HT-29 (cell line): ENCODE results near the gene SETX. TPM values are rescaled to one million over a fixed set of nuclear protein-coding genes. Genes with fewer than 3 reads are reported as not detected.

ENCODE experiments used
- DNase-seq: peaks from one replicate; pipeline ENCODE4 v3.0.0-alpha.2; 2015; ENCODE audit warnings: low spot score
- total RNA-seq: library from RNA; depleted of rRNA; stranded (reverse); fragments of >200 nt; shearing (Covaris generic); gene quantifications from 2 replicates; pipeline ENCODE4 v1.2.3, GENCODE V29; 2014

The SETX gene
- total RNA-seq, 1 experiment from 2014 or later: 24.0 TPM

DNA sequence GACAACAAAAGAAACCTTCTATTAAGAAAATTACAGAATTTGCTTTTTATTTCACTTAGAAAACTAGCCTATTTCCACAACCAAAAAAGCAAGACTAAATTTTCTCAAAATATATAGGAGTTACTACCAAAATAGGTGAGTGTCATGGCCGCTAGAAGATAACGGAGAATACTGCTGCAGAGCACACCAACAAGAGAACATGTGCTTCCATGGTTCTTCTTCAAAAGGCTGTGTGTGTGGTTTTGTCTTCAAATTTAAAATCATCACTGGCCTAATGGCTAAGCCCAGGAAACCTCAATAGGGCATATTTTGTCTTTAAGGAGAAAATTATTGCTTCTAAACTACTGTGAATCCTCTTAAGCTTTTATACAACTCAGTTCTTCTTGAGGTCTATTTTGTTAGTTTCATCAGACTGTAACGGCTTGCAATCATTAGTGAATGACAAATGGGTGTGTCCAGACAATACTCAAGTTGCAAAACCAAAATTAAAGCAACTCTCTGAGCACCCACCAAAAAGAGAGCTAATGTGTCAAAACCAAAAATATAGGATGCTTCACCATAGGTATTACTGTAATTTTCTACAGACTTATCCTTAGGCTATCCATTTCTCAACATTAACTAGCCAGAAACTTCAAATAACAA, 3.3 kb downstream of the SETX start:
- DNase-seq: no peak

DNA sequence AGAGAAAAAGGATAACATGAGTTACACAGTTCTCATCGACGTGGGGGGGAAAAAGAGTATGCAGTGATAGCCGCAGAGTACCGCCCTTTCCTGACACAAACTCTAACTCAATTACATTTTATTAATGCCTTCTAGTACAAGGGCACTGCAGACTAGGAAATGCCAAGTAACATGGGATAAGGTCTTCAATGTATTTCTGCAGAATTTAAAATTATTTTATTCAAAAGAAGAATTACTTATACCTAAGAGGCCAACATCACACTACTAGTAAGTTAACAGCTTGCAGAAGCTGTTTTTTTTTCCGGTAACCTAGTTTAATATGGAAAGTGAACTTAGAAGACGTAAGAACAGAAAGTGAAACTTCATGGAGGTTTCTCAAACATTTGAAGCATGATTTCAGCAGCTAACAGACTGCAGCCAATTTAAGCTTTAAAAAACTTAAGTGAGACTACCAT, 3.9 kb downstream of the SETX start:
- no peak for DNase-seq

DNA sequence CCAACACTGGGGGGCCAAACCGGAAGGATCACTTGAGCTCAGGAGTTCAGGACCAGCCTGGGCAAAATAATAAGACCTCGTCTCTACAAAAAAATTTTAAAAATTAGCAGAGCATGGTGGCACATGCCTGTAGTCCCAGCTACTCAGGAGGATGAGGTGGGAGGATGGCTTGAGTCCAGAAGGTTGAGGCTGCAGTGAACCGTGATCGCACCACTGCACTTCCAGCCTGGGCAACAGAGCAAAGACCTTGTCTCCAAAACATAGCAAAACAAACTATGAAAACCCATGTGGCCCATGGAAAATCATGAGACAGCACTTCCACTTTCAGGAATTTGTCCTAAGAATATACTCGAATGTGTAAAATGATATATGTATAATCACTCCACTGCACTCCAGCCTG, 6.1 kb downstream of the SETX start:
- no peak for DNase-seq

DNA sequence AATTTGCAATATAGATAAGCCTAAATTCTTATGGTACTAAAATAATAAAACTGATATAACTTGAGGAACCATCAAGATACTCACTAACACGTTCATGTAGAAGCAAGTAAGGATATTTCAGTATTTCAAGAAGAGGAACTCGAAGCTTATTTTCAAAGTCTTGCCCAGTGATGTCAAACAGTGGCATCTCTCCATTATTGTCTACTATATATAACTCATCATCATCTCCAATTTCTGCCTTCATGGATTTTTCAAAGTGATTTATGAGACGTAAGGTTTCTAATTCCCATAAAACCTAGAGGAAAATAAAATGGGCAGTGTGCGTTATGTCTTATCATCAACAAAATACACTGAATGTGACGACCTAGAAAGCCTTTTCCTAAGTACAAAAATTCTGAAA, 8.6 kb downstream of the SETX start:
- DNase-seq: no peak

DNA sequence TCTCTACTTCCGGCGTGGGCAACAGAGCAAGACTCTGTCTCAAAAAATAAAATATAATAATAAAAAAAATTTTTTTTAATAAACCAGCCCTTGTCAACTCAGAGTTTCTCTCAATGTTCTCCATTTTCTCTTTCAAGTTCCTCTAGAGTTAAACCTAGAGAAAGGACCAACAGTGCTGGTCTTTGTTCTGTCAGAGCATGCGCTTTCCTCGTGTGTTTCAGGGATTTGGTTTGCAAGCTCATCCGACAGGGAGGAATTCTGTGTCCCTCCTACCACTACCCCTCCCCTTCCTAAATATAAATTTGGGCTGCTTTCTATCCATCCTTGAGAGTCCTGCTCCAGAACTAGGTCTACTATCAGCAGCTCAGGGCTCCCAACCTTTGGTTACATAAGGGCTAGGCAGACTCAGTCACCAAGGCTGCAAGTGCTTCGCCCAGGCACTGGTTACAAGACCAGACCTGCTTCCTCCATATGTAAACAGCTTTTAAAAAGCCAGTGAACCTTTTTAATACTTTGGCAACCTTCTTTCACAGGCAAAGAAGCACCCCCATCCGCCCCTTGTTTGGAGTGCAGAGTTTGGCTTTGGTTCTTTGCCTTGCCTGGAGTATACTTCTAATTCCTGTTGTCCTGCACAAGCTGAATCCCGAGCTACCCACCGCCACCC, 13.5 kb downstream of the SETX start:
- no peak for DNase-seq

DNA sequence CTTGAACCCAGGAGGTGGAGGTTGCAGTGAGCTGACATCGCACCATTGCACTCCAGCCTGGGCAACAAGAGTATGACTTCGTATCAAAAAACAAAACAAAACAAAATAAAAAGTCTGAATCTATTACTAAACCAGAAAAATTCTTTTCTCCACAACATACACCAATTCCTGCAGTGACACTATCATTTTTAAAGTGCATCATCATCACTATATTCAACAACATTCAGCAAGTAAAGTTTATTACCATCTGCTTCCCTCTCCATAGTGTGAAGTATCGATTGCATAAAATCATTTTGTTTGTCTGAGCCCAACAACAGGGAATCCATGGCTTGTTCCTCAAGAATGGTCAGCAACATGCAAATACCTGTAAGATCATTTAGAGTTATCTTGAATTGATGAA, 20.4 kb downstream of the SETX start:
- DNase-seq: no peak

DNA sequence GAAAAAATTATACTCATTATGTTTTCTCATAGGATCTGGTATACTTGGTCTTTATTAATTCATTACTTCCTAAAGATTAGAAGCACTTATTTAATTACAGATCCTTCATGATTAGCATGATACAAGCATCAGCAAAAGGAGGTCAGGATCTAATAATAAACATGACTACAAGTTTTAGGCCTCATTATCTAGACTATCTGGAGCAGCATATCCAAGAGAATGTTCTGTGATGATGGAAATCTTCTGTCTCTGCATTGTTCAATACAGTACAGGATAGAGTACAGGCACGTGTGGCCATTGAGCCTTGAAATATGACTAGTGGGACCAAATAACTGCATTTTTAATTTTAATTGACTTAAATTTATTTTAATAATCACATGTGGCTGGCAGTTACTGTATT, 21.2 kb downstream of the SETX start:
- DNase-seq: no peak

DNA sequence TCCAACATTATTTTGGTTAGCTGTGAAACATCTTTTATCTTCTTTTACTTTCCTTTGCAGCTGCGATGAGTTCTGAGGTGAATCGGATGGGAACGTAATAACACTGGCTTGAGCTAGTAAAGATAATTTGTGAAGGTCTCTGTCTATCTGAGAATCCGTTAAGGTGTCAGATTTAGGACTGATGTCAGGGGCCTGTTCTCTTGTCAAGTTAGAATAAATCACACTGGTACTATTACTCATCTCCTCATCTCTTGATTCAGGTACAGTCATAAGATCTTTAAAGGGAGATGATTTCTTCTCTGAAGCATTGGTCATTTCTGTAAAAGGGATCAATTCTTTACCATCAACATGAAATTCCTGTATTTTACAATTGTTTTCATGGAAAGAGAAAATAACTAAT, 26.2 kb downstream of the SETX start:
- DNase-seq: no peak

DNA sequence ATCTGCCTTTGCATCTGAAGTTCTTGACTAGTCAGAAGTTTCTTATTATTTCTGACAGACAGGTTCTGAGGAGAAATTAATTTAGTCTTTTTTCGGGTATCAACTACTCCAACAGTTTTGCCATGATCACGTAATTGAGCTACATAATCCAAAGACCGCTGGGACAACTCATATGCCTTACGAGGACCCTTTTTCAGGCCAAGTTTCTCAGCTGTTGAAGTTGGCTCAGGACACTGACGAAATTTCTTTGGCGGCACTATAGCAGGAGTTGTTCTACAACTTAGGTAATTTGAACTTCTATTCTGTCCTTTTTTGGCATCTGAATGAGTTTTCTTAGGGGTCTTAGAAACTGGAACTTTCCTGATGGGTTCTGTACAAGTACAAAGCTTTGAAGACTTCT, 27.2 kb downstream of the SETX start:
- DNase-seq: no peak

DNA sequence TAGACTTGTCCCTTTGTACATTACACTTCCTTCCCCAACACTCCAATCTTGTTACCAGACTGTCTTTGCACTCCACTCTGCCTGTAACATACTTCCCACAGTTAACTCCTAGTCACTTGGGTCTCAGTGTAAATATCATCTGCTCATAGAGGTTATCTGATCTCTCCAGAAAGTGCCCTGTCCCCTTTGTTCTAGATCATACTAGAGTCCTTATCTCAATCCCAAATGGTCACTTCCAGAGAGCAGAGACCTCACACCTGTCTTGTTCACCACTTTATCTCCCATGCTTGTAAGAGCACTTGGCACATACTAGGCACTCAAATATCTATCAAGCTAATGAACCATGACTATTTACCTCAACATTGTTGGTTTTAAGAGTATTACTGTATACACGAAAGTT, 30.4 kb downstream of the SETX start:
- no peak for DNase-seq

DNA sequence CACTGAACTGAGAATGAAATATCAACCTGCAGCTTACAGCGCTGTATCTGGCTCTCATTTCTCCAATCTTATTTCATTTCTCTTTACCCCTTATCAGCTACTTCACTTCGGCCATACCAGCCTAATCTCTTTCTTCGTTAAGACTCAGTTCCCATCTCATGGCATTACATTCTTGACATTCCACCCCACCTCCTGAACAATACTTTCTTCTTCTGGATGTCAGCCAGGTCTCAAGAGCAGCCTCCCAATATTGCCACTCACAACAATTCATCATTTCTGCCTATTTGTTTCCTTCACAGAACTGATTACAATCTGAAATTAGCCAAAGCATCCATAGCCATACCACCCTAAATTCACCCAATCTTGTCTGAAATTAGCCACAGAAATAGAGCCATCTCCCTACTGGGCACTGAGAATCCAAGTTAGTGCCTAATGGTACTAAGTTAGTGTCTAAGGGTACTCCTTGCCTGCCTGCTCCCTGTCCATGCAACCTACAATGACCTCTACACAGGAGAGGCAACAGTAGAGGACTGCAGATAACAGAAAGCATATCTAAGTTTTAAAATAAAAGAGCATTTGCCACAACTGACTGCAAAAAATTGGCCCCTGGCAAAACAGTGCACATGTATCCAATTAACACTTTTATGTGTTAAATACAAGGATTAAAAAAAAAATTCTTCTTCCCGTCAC, 35.2 kb downstream of the SETX start:
- DNase-seq: no peak

DNA sequence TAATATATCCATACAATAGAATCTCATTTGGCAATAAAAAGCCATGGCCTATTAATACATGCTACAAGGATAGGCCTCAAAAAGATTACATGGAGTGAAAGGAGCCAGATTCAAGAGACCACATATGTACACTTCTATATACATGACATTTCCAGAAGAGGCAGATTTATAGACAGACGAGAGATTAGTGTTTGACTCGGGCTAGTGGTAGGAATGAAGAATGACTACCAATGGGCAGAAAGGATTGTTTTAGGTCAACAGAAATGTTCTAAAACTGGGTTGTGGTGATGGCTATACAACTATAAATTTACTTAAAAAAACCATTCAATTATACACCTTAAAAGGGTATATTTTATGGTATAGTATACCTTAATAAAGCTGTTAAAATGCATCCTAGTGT, 41.9 kb downstream of the SETX start:
- DNase-seq: no peak

DNA sequence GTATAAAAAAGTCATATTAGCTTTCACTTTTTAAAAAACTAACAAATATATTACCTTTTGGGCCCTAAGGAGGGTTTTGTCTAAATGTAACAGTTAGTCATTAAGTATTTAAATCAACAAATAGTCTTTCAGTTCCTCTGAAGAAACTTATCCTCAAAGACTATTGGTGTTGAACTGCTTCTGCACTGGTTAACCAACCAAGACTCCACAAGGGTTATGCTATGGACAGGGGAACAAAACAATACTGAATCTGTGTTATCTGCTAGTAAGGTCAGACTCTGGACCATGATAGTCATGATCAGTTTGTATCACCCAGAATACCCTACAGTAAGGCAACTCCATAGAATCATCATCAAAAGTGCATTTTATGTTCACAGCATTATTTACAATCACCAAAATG, 42.4 kb downstream of the SETX start:
- DNase-seq: no peak

DNA sequence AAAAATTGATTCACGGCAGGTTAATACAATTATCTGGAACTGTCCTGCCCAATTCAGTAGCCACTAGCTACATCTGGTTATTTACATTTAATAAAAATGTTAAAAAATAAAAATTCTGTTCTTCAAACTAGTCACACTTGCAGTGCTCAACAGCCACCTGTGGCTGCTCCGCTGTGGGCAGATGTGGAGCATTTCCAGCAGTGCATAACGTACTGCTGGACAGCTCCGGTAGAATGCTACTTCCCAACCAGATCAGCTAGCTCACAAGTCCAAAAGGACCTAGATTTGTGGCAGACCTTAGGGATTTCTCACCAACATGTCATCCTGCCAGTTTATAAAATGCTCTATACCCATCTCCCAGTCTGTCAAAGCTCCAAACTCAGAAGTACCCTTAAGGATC, 42.8 kb downstream of the SETX start:
- DNase-seq: no peak

DNA sequence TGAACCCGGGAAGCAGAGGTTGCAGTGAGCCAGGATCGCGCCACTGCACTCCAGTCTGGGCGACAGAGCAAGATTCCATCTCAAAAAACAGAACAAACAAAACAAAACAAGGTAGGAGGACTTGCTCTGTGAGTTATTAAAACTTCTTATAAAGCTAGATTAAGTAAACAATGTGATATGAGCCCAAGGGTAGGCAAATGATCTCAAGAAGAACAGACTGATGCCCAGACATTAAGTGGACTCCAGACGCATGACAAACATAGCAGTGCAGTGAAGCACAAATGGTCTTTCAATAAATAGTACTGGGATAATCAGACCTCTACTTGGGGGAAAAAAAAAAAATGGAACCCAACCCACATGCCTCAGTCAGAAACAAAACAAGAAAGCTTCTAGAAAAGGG, 45.7 kb downstream of the SETX start:
- no peak for DNase-seq

DNA sequence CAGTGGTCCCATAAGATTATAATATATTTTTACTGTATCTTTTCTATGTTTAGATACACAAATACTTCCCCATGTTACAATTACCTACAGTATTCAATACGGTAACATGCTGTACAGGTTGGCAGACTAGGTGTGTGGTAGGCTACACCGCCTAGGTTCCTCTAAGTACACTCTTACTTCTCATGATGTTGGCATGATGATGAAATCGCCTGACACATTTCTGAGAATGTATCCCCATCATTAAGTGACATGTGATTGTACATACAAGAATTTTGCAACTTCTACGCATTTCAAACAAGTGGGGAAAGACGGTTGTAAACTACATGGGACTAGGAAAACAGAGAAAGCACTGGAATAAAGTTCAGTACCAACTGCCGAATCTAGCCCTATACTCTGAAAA, 53.3 kb downstream of the SETX start:
- no peak for DNase-seq

DNA sequence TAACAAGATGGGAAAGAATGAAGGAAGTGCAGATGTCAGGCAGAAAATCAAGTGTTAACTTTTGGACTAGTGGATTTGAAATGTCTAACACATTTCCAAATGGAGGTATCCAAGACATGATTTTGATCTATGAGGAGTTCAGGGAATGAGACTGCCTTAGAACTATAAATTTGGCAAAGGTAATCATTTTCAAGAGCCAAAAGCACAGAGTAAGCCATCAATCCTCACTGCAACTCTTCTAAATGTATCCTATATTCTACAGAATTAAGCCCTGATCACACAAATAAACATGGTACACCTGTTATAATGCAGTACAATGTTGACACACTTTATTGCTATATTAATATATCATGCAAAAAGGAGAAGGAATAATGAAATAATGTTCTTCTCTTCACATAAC, 55.6 kb downstream of the SETX start:
- DNase-seq: no peak

DNA sequence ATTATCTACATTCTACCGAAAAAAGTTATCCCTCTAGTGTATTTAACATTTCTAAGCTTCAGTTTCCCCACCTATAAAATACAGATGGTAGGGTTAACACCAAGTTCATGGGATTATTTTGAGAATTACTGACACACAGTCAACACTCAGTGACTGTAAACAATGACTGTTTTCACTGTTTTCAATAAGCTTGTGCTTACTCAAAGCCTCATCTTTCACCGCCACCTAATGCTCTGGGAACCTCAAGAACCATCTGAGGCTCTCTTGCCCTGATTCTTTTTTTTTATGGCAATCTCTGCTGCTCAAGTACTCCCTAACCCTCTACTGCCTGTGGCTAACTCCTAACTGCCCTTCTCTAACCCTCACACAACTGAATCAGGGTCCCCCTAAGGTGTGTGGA, 59.6 kb downstream of the SETX start:
- no peak for DNase-seq

DNA sequence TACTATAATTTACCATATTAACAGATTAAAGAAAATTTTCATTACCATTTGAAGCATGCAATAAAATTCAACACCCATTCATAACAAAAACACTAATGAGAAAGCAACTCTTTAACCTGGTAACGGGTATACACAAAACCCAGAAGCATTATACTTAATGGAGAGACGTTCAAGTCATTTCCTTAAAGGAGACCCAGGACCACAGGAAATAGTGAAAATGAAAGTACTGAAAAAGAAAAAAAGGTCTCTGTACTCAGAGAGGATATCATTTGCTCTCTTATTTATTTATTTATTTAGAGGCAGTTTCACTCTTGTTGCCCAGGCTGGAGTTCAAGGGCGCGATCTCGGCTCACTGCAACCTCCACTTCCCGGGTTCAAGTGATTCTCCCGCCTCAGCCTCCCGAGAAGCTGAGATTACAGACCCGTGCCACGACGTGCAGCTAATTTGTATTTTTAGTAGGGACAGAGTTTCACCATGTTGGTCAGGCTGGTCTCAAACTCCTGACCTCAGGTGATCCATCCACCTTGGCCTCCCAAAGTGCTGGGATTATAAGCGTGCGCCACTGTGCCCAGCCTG, 61.6 kb downstream of the SETX start:
- DNase-seq: no peak

DNA sequence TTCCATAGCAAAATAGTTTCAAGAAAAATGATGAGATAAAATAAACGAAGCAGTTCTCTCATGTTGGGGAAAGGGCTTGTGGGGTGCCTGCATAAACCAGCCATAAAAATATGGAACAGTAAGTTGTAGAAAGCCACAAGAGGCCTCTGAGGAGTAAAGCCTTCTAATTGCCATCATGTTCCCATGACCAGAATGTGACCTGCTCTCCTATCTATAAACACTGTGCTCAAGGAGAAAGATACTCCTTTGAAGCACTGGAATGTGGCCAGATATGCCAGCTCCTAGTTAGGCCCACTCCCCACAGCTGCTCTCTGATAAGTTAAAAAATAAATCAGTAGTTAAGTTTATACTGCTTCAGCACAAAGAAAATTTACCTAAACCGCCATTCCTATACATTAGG, 65.8 kb downstream of the SETX start:
- DNase-seq: no peak

DNA sequence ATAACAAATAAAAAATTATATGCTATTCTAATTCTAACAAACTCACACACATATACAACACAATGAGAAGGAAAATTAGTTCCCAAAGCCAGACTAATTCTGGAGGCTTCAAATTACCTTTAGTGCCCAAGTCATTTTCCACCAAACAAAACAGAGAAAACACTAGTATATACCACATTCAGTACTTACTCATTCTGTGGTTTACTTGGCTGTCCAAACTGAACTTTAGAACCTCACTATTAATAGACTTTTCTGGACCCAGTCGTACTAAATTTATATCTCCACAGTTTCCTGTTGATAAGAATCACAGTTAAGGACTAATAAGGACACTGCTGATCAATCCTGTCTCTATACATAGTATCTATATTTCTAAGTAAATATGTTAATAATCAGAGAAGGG, 66.4 kb downstream of the SETX start:
- no peak for DNase-seq

DNA sequence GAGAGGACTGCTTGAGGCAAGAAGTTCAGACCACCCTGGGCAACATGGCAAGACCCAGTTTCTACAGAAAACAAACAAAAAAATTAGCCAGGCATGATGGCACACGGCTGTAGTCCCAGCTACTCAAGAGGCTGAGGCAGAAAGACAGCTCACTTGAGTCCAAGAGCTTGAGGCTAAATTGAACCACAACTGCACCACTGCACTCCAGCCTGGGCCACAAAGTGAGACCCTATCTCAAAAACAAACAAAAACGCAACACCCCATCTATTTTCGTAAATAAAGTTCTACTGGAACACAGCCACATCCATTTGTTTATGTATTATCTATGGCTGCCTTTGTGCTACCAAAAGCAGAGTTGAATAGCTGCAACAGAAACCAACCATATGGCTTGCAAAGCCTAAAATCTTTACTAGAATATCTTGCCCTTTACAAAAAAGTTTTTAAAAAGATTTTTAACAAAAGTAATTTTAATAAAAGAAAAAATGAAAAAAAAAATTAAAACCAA, 67.5 kb downstream of the SETX start:
- DNase-seq: no peak

DNA sequence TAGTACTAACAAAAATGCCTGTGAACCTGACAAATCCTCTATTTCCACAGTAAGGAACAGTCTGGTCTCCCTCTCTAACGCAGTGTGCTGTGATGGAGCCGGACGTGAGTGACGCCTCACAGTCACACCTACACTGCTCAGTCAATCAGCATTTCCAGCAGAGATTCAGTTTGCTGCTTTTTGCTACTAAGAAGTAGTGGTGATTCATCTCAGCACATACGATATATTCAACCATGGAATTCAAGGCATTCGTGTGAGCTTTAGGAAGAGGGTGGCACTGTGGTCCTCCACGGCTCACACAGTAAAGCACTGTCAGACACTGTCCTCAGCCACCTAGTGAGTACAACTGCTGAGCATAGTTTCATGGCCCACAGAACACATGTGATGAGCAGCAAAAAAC, 70.9 kb downstream of the SETX start:
- no peak for DNase-seq
